ENCODE measurements around the gene BPIFB1. TPM values are rescaled to one million over a fixed set of nuclear protein-coding genes. Genes with fewer than 3 reads are reported as not detected.

Gene BPIFB1
- total and polyA plus RNA-seq, 2 experiments from 2014 or later = not detected

DNA sequence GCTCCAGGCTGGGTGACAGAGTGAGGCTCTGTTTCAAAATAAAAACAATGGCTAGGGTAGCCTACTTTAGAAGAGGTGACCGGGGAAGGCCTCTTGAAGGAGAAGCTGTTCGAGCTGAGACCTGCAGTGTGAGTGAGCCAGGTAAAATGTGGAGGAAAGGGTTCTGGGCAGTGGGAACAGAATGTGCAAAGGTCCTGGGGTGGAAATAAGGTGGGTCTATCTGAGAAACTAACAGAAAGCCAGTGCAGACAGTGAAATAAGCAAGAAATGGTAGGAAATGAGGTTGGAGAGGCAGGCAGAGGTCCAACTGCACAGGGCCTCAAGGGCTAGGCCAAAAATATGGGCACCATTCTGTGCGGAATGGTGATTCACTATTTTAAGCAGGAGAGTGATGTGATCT, 53.4 kb downstream of the BPIFB1 start:
- in situ Hi-C loops (cut with MboI) = no loop called here
- Histone ChIP-seq H3K79me2 (ENCODE audit: insufficient read depth) (no peaks in the 10 kb centered on the region), H3K27ac (no peak overlapping the region), H2AFZ (no peak overlapping the region), H3K9me3 (ENCODE audit: low read depth) (no peaks in the 10 kb centered on the region), H3K9ac (no peak overlapping the region), H3K36me3 (ENCODE audit: low read depth) (no peaks in the 10 kb centered on the region), H3K4me1 (ENCODE audit: insufficient read depth) (no peaks in the 10 kb centered on the region), H3K9me2 (ENCODE audit: insufficient read depth) (no peaks in the 10 kb centered on the region), H3F3A (ENCODE audit: insufficient read depth) (no peaks in the 10 kb centered on the region), H3K27me3 (replicated peaks; ENCODE audit: insufficient read depth) (peaks cover 17% of the 10 kb centered on the region; the same call in 1 of the 2 replicates), H3K4me2 (ENCODE audit: unreplicated experiment) (no peak overlapping the region), H4K20me1 (ENCODE audit: insufficient read depth) (no peaks in the 10 kb centered on the region), H3K4me3 (no peak overlapping the region)
- 75% methylated on average over 3 of the region's 3 CpGs for WGBS, 2 experiments (ENCODE audit: low coverage in 1 of 2, low lambda C conversion rate in 2 of 2, missing lambda C conversion rate in 2 of 2)
- TF ChIP-seq EZH2 (IDR thresholded peaks at IDR 0.05; ENCODE audit: insufficient read depth, poor library complexity, severe bottlenecking) (no peak), EZH2phosphoT487 (IDR thresholded peaks at IDR 0.05; ENCODE audit: insufficient read depth, low read depth) (no peak)
- DNase-seq = no peak

DNA sequence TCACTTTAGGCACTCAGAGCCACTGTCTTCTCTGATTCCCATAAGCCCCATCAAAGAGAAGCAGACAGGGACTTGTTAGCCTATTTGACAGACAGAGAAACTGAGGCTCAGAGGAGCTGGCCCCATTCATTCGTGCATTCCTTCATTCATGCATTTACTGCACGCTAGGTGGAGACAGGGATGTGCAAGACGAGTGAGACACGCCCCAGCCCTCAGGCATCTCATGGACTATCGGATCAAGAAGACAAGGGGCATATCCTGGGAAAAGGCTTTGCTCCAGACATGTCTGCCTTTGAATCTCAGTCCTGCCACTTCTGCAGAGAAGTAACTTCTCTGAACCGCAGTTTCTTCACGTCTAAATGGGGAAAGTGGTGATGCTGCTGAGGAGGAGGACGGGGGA, 54.1 kb downstream of the BPIFB1 start:
- Histone ChIP-seq H3K9me2 (ENCODE audit: insufficient read depth) (no peaks in the 10 kb centered on the region), H3K4me1 (ENCODE audit: insufficient read depth) (no peaks in the 10 kb centered on the region), H3K4me2 (ENCODE audit: unreplicated experiment) (no peak overlapping the region), H3K27me3 (replicated peaks; ENCODE audit: insufficient read depth) (peaks cover 10% of the 10 kb centered on the region; the same call in 1 of the 2 replicates), H3K9me3 (ENCODE audit: low read depth) (no peaks in the 10 kb centered on the region), H3K4me3 (no peak overlapping the region), H3K79me2 (ENCODE audit: insufficient read depth) (no peaks in the 10 kb centered on the region), H3K9ac (no peak overlapping the region), H3K27ac (no peak overlapping the region), H3K36me3 (ENCODE audit: low read depth) (no peaks in the 10 kb centered on the region), H2AFZ (no peak overlapping the region), H4K20me1 (ENCODE audit: insufficient read depth) (no peaks in the 10 kb centered on the region), H3F3A (ENCODE audit: insufficient read depth) (no peaks in the 10 kb centered on the region)
- 69 to 76% methylated on average over 8 of the region's 8 CpGs for WGBS, 2 experiments (ENCODE audit: low coverage in 1 of 2, low lambda C conversion rate in 2 of 2, missing lambda C conversion rate in 2 of 2)
- TF ChIP-seq EZH2phosphoT487 (IDR thresholded peaks at IDR 0.05; ENCODE audit: insufficient read depth, low read depth) = no peak
- no peak for TF ChIP-seq EZH2 (IDR thresholded peaks at IDR 0.05; ENCODE audit: insufficient read depth, poor library complexity, severe bottlenecking)
- in situ Hi-C loops (cut with MboI) = no loop called here
- no peak for DNase-seq

GRCh38 chr20:33337531-33338165, 54.6 kb downstream of the BPIFB1 start:
- 38 to 40% methylated on average over 6 of the region's 6 CpGs for WGBS, 2 experiments (ENCODE audit: low coverage in 1 of 2, low lambda C conversion rate in 2 of 2, missing lambda C conversion rate in 2 of 2)

GRCh38 chr20:33338467-33339258, 55.6 kb downstream of the BPIFB1 start:
- in situ Hi-C loops (cut with MboI) = no loop called here
- Histone ChIP-seq H3K4me2 (ENCODE audit: unreplicated experiment) (no peak overlapping the region), H3K9me3 (ENCODE audit: low read depth) (no peaks in the 10 kb centered on the region), H3K4me3 (no peak overlapping the region), H3K36me3 (ENCODE audit: low read depth) (no peaks in the 10 kb centered on the region), H3K79me2 (ENCODE audit: insufficient read depth) (no peaks in the 10 kb centered on the region), H3K27me3 (replicated peaks; ENCODE audit: insufficient read depth) (0 out of 2 replicates have a peak, but pooled peaks cover 5% of the 10 kb centered on the region), H3K9me2 (ENCODE audit: insufficient read depth) (no peaks in the 10 kb centered on the region), H4K20me1 (ENCODE audit: insufficient read depth) (no peaks in the 10 kb centered on the region), H3K4me1 (ENCODE audit: insufficient read depth) (no peaks in the 10 kb centered on the region), H2AFZ (no peak overlapping the region), H3F3A (ENCODE audit: insufficient read depth) (no peaks in the 10 kb centered on the region), H3K9ac (no peak overlapping the region), H3K27ac (no peak overlapping the region)
- TF ChIP-seq EZH2 (IDR thresholded peaks at IDR 0.05; ENCODE audit: insufficient read depth, poor library complexity, severe bottlenecking) (no peak), EZH2phosphoT487 (IDR thresholded peaks at IDR 0.05; ENCODE audit: insufficient read depth, low read depth) (no peak)
- whole genome bisulfite sequencing, 2 experiments (ENCODE audit: low coverage in 1 of 2, low lambda C conversion rate in 2 of 2, missing lambda C conversion rate in 2 of 2) = 45 to 48% methylated on average over 5 of the region's 5 CpGs
- DNase-seq = no peak

More at GRCh38 chr20:33337531-33338165, 54.6 kb downstream of the BPIFB1 start:
- Histone ChIP-seq H3K27me3 (replicated peaks; ENCODE audit: insufficient read depth) (0 out of 2 replicates have a peak, but pooled peaks cover 5% of the 10 kb centered on the region), H2AFZ (no peak overlapping the region), H3K4me2 (ENCODE audit: unreplicated experiment) (no peak overlapping the region), H3K9me3 (ENCODE audit: low read depth) (no peaks in the 10 kb centered on the region), H3K36me3 (ENCODE audit: low read depth) (no peaks in the 10 kb centered on the region), H3F3A (ENCODE audit: insufficient read depth) (no peaks in the 10 kb centered on the region), H3K4me1 (ENCODE audit: insufficient read depth) (no peaks in the 10 kb centered on the region), H3K9ac (no peak overlapping the region), H4K20me1 (ENCODE audit: insufficient read depth) (no peaks in the 10 kb centered on the region), H3K79me2 (ENCODE audit: insufficient read depth) (no peaks in the 10 kb centered on the region), H3K4me3 (no peak overlapping the region), H3K9me2 (ENCODE audit: insufficient read depth) (no peaks in the 10 kb centered on the region), H3K27ac (no peak overlapping the region)
- no peak for DNase-seq
- TF ChIP-seq EZH2 (IDR thresholded peaks at IDR 0.05; ENCODE audit: insufficient read depth, poor library complexity, severe bottlenecking) (no peak), EZH2phosphoT487 (IDR thresholded peaks at IDR 0.05; ENCODE audit: insufficient read depth, low read depth) (no peak)
- in situ Hi-C loops (cut with MboI) = no loop called here
